Endothelial cell (in vitro differentiated cells): ENCODE measurements around the gene PHYH. TPM values are rescaled to one million over a fixed set of nuclear protein-coding genes. Genes with fewer than 3 reads are reported as not detected.

Source experiments
- DNase-seq: peaks from one replicate; pipeline ENCODE4 v3.0.0; 2021; ENCODE audit warnings: low spot score
- H3K27ac Mint-ChIP-seq: one replicate; pipeline ENCODE4 v1.8.0; 2021; ENCODE audit warnings: mixed read lengths, inconsistent platforms; ENCODE audit not compliant: unreplicated experiment
- H3K27me3 Mint-ChIP-seq: one replicate; pipeline ENCODE4 v1.8.0; 2021; ENCODE audit warnings: mild to moderate bottlenecking, moderate library complexity, mixed read lengths, inconsistent platforms; ENCODE audit not compliant: unreplicated experiment
- H3K36me3 Mint-ChIP-seq: one replicate; pipeline ENCODE4 v1.8.0; 2021; ENCODE audit warnings: mild to moderate bottlenecking, low read depth, mixed read lengths, inconsistent platforms; ENCODE audit not compliant: unreplicated experiment
- H3K4me1 Mint-ChIP-seq: one replicate; pipeline ENCODE4 v1.8.0; 2021; ENCODE audit warnings: mild to moderate bottlenecking, mixed read lengths, inconsistent platforms; ENCODE audit not compliant: unreplicated experiment
- H3K4me3 Mint-ChIP-seq: one replicate; pipeline ENCODE4 v1.8.0; 2021; ENCODE audit warnings: mild to moderate bottlenecking, mixed read lengths, inconsistent platforms; ENCODE audit not compliant: unreplicated experiment
- H3K9me3 Mint-ChIP-seq: one replicate; pipeline ENCODE4 v1.8.0; 2021; ENCODE audit warnings: mixed read lengths, inconsistent platforms; ENCODE audit not compliant: unreplicated experiment
- total RNA-seq: library from RNA; stranded (reverse); fragmentation: NEBNext Ultra II Directional; extraction: Animal tissue kit (Norgen Biotek cat#: 25700); gene quantifications from one replicate; pipeline ENCODE4 v1.2.1, GENCODE V29; 2021; ENCODE audit not compliant: unreplicated experiment
- TF ChIP-seq, protein P1 (sequence below): fragments of 200-600 bp; sonication (generic); IDR thresholded peaks from one replicate; pipeline ENCODE4 v1.5.0; 2021; ENCODE audit warnings: antibody characterized with exemption; ENCODE audit not compliant: unreplicated experiment

Gene PHYH
- total RNA-seq, 1 donor from 2014 or later: 10.2 TPM

DNA sequence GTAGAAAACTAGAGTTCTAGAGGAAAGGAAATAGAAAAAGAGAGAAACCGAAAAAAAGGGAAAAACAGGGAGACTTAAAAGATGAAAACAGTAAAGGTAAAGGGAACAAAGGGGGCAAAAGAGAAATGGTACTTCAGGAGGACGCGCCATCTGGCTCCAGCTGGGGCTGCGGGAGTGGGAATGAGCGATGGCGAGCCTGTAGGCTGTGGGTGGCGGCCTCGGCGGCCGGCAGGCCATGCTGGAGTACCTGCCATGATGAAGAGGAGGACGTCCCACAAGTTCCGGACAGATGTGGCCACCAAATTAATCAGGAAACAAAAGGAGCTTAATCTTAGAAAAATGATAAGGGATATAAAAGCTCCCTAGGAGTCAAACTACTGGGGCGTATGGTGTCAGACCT, 21.7 kb upstream of the PHYH start:
- TF ChIP-seq, protein P1, sequence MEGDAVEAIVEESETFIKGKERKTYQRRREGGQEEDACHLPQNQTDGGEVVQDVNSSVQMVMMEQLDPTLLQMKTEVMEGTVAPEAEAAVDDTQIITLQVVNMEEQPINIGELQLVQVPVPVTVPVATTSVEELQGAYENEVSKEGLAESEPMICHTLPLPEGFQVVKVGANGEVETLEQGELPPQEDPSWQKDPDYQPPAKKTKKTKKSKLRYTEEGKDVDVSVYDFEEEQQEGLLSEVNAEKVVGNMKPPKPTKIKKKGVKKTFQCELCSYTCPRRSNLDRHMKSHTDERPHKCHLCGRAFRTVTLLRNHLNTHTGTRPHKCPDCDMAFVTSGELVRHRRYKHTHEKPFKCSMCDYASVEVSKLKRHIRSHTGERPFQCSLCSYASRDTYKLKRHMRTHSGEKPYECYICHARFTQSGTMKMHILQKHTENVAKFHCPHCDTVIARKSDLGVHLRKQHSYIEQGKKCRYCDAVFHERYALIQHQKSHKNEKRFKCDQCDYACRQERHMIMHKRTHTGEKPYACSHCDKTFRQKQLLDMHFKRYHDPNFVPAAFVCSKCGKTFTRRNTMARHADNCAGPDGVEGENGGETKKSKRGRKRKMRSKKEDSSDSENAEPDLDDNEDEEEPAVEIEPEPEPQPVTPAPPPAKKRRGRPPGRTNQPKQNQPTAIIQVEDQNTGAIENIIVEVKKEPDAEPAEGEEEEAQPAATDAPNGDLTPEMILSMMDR: no peak
- Mint-ChIP-seq H3K4me1 (no peaks in the 10 kb centered on the region), H3K36me3 (peaks cover 23% of the 10 kb centered on the region)

DNA sequence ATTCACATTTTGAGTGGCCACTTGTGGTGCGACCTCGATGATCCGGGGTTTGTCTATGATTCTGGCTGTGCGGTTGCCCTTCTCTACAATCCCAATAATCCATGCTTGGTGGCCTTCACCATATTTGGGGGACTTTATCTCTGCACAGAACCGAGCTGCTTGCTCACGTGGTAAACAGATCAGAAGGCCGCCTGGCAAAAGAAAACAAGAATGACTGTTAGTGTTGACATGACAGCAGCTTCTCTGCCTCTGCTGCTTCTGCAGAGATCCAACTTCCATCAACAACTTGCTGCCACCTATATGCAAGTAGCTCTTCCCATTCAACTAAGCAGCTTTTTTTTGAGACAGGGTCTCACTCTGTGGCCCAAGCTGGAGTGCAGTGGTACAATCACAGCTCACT, 19.3 kb upstream of the PHYH start:
- Mint-ChIP-seq H3K4me3 (no peak overlapping the region), H3K27ac (no peak overlapping the region), H3K4me1 (no peaks in the 10 kb centered on the region), H3K27me3 (no peaks in the 10 kb centered on the region), H3K36me3 (peaks cover 18% of the 10 kb centered on the region), H3K9me3 (no peaks in the 10 kb centered on the region)
- TF ChIP-seq, protein P1: no peak
- no peak for DNase-seq

More for the DNA sequence above, 21.7 kb upstream of the PHYH start:
- DNase-seq: no peak
- Mint-ChIP-seq H3K27me3 (no peaks in the 10 kb centered on the region), H3K4me3 (peak overlapping the region; percentile 18), H3K27ac (no peak overlapping the region), H3K9me3 (no peaks in the 10 kb centered on the region)

DNA sequence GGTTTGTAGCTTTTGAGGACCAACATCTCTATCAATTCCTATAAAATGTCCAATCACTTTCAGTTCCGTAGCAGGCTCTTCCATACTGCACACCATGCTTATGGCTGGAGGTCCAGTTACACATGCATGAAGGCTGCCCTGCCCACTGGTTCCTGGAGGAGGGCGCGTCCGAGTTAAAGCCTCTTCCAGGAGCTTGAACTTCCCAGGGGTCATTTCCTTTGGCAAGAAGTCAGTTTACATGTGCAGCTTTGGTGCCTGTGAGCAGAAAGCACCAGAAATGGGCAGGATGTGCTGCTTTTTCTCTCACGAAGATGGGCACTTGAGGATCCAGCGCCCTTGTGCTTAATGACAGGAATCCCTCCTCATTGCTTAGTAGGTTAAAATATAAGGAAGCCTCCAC, 17.6 kb upstream of the PHYH start:
- Mint-ChIP-seq H3K9me3 (no peaks in the 10 kb centered on the region), H3K27ac (no peak overlapping the region), H3K4me1 (no peaks in the 10 kb centered on the region), H3K4me3 (no peak overlapping the region), H3K27me3 (no peaks in the 10 kb centered on the region), H3K36me3 (peaks cover 8% of the 10 kb centered on the region)
- DNase-seq: peak; percentile 8
- TF ChIP-seq, protein P1: no peak

DNA sequence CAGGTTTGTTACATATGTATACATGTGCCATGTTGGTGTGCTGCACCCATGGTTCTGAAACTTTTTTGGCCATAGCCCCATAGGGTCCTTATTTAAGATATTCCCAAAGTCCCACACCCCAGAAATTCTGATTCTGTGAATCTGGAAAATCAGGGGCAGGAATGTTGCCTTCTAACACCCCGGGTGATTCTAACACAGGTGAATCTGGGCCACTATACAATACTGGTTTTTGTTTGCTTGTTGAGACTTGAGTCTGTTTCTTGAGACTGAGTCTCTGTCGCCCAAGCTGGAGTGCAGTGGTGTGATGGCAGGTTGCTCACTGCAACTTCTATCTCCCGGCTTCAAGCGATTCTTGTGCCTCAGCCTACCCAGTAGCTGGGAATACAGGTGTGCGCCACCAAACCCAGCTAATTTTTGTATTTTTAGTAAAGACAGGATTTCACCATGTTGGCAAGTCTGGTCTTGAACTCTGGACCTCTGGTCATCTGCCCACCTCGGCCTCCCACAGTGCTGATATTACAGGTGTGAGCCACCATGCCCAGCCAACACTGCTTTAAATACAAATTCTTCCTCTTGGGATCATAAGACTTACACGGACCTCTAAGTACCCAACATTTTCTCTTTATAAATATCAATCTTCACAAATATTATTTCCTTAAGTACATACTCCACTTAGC, 16.9 kb upstream of the PHYH start:
- no peak for DNase-seq
- Mint-ChIP-seq H3K36me3 (peaks cover 6% of the 10 kb centered on the region), H3K4me3 (no peak overlapping the region), H3K4me1 (no peaks in the 10 kb centered on the region), H3K27me3 (no peaks in the 10 kb centered on the region), H3K27ac (no peak overlapping the region), H3K9me3 (no peaks in the 10 kb centered on the region)
- TF ChIP-seq, protein P1: no peak

DNA sequence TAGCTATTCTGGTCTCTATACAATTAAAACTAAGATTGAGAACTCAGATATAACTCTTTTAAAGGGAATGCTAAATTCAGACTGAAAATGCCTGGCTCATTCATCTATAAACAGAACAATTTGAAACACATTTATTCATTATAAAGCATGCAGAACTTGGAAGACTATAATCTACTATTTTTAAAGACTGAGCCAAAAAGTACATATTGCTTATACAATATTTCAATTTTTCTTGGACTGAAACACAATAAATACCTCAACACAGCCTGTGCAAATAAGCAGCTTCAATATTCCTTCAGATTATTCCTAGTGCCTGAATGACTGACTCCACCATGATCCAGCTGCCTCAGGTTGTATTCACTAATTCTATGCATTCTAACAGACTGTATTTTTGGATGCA, 15.5 kb upstream of the PHYH start:
- Mint-ChIP-seq H3K4me1 (no peaks in the 10 kb centered on the region), H3K36me3 (no peaks in the 10 kb centered on the region), H3K27me3 (no peaks in the 10 kb centered on the region), H3K27ac (no peak overlapping the region), H3K9me3 (no peaks in the 10 kb centered on the region), H3K4me3 (no peak overlapping the region)
- DNase-seq: no peak
- TF ChIP-seq, protein P1: no peak
